Measurements from ENCODE around the gene SRRM2.

GRCh38 chr16:2712063-2712441 is 40.4 kb upstream of the SRRM2 start:
- TF ChIP-seq HDGF (IDR thresholded peaks at IDR 0.05; ENCODE audit: borderline replicate concordance) (no peak), SP1 (IDR thresholded peaks at IDR 0.05) (no peak), NFRKB (IDR thresholded peaks at IDR 0.05) (no peak), ELF4 (IDR thresholded peaks at IDR 0.05) (no peak), FOXK2 (IDR thresholded peaks at IDR 0.05) (no peak), FOXA1 (IDR thresholded peaks at IDR 0.05) (no peak), PKNOX1 (IDR thresholded peaks at IDR 0.05) (no peak), FOXM1 (IDR thresholded peaks at IDR 0.05; ENCODE audit: borderline replicate concordance) (no peak), BHLHE40 (IDR thresholded peaks at IDR 0.05; ENCODE audit: borderline replicate concordance) (no peak), SUZ12 (IDR thresholded peaks at IDR 0.05) (no peak), ZNF384 (IDR thresholded peaks at IDR 0.05) (no peak), TARDBP (IDR thresholded peaks at IDR 0.05) (no peak), CTBP1 (IDR thresholded peaks at IDR 0.05; ENCODE audit: borderline replicate concordance) (no peak)
